Left colon (tissue), 2 donors: ENCODE results near the gene CD226. TPM values are rescaled to one million over a fixed set of nuclear protein-coding genes. Genes with fewer than 3 reads are reported as not detected.
"Not testable (repeated sequence)": the region's sequence is repeated elsewhere in the genome, so short reads cannot be mapped to it uniquely, and the experiment has no call there.

ENCODE experiments used
- ATAC-seq: fragments of 200-7000 bp; cut with Tn5 transposase; one replicate; pipeline ENCODE4 v1.9.1; 2020; ENCODE audit warnings: mild to moderate bottlenecking, moderate library complexity
- DNase-seq, 2 donors: peaks; one replicate each; pipeline ENCODE4 v3.0.0-alpha.2; 2020
- intact Hi-C, 2 donors: fragments of 100-400 bp; cut with DNase I in 1 of 2; cut with micrococcal nuclease in 1 of 2; formaldehyde crosslinking; loops; one replicate each; pipeline versions ENCODE4 v1.11.2 to v1.14.0; 2022; cut with DNase I, micrococcal nuclease
- total RNA-seq, 2 donors: library from RNA; stranded (reverse); fragmentation: NEBNext Ultra II Directional; extraction: Animal tissue kit (Norgen Biotek cat#: 25700); gene quantifications; one replicate each; pipeline ENCODE4 v1.2.1, GENCODE V29; 2021
- donor health status: DM: no; HTN: no; CAD: no.
- donor health status: DM: yes; HTN: yes; CAD: no.

CD226 gene
- total RNA-seq, 2 donors from 2014 or later = 1.0 to 1.3 TPM

DNA sequence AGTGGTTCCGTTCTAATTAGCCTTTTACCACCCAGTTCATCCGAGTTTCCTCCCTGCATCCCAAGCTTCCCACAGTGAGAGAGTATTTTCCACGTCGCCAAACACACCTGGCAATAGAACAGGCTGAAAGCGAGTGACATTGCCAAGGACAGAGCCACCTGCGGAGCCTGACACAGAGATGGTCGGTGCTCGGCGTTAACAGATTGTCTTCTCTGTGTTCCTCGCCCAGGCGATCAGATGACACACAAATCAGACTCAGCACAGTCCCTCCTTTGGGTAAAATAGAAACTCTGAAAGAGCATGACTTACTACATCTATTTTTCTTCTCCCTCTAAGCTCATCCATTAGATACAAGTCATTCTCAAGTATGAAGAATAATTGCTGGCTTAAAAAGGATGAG is 107.7 kb downstream of the CD226 start:
- intact Hi-C loops = no loop called here
- DNase-seq (no peak), ATAC-seq (no peak)

DNA sequence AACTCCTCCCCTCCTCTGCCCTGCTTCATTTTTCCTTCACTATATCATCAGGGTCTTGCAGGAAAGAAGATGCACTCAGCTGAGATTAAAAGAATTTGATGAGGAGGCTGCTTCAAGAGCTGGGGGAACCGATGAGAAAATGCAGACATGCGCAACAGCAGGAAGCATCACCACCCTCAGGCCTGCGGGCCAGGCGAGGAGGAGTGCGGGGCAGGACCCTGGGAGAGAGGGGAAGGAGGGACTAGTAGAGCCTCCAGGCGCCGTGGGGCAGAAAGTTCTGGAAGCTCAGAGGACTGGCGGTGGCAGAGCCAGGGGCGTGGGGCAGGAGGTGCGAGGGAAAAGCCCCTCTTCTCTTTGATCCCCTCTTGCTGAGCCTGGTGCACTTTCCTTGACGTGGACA is 108.2 kb downstream of the CD226 start:
- ATAC-seq (no peak), DNase-seq (no peak)
- intact Hi-C loops = no loop called here

DNA sequence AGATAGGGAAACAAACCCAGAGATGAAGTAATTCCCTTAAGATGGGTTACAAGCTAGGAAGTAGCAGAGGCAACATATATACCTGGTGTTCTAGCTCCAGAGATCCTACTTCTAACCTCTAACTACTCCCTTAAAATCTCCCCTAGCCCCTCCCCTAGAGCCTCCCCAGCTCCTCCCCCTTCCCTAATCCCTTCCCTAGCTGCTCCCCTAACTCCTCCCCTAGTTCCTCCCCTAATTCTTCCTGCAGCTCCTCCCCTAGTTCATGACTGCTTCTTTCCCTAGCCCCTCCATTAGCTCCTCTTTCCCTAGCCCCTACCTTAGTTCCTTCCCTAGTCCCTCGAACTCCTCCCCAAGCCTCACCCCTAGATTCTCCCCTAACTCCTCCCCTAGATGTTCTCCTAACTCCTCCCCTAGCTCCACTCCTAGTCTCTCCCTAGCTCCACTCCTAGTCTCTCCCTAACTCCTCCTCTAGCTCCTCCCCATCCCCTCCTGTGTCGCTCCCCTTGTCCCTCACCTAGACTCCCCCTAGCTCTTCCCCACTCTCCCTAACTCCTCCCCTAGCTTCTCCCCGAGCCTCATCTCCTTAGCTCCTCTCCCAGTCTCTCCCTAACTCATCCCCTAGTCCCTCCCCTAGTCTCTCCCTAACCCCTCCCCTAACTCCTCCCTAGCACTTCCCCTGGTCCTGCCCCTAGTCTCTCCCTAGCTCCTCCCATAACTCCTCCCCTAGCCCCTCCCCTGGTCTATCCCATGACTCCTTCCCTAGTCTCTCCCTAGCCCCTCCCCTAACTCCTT is 108.9 kb downstream of the CD226 start:
- DNase-seq = no peak
- intact Hi-C loops = no loop called here
- peak; percentile 50 for ATAC-seq

DNA sequence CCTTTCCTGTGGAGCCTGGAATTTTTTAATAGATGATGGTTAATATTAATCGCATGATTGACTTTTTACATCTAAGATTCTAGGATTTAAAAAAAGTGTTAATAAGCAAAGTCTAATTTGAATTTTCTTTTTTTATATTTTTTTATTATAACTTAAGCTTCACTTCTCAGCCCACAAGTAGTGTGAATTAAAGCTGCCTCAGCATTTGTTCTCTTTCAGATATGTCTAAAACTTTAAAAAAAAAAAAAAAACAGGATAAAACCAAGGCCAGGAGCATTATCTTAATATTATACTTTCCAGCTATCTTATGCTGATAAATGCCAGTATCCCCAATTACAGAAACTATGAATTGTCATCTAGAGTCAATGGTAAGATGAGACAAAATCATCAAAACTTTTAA is 109.7 kb downstream of the CD226 start:
- DNase-seq = no peak
- intact Hi-C loops = no loop called here
- ATAC-seq = no peak

DNA sequence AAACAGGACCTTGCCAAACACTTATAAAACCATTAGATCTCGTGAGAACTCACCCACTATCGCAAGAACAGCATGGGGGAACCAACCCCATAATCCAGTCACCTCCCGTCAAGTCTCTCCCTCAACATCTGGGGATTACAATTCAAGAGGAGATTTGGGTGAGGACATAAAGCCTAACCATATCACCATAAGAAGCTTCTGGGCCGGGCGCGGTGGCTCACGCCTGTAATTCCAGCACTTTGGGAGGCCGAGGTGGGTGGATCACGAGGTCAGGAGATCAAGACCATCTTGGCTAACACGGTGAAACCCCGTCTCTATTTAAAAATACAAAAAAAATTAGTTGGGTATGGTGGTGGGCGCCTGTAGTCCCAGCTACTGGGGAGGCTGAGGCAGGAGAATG is 112.7 kb downstream of the CD226 start:
- DNase-seq, intact Hi-C loops, ATAC-seq: not testable (repeated sequence)

DNA sequence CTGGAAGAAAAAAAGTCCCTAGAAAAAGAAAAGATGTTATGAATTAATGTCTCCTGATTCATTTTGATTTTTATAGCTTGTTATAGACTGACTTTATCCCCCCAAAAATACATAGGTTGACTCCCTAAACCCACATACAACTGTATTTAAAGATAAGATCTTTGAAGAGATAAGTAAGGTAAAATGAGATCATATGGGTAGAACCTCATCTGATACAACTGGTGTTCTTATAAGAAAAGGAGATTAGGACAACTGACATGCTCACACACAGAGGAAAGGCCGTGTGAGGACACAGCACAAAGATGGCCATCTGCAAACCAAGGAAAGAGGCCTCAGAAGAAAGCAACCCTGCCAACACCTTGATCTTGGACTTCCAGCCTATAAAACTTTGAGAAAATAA is 117.5 kb downstream of the CD226 start:
- no peak for ATAC-seq
- intact Hi-C loops = no loop called here
- DNase-seq = no peak

DNA sequence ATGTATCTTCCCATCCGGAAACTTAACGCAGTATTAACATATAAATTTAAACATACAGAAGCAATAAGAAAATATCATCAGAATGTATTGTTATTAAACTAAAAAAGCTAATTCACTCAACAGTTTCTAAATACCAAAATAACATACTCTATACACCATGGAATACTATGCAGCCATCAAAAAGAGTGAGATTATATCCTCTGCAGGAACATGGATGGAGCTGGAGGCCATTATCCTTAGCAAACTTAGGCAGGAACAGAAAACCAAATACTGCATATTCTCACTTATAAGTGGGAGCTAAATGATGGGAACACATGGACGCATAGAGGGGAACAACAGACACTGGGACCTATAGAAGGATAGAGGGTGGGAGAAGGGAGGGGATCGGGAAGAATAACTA is 127.1 kb downstream of the CD226 start:
- ATAC-seq (no peak), DNase-seq (no peak)
- intact Hi-C loops = no loop called here

DNA sequence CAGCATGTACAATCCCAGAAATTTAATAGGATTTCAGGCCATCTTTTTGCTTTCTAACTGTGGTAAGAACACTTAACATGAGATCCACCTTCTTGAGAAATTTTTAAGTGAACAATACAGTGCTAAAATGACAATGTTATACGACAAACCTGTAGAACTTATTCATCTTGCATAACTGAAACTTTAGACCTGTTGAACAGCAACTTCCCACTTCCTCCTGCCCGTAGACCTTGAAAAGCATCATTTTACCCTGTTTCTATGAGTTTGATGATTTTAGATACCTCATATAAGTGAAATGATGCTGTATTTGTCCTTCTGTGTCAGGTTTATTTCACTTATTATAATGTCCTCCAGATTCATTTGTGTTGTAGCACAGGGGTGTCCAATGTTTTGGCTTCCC is 128.2 kb downstream of the CD226 start:
- intact Hi-C loops = no loop called here
- DNase-seq = no peak
- no peak for ATAC-seq

DNA sequence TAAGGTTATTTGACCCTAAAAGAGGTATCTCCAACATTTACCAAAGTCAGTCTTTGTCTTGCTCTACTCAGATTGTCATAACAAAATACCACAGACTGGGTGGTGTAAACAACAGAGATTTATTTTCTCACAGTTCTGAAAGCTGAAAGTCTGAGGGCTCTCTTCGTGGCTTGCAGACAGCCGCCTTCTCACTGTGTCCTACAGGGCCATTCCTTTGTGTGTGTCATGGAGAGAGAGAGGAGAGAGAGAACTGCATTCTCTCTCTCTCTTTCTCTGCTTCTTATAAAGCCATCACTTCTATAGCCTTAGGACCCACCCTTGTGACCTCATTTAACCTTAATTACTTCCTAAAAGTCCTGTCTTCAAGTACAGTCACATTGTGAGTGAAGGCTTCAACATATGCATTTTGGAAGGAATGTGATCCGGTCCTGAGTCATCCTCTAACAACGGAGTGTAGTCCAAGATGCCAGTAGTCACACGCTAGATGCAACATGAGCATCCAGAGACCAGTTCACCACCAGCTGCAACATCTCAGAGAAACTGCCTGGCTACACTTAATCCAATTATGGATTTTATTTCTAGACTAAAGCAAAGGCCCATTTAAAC is 130.2 kb downstream of the CD226 start:
- no peak for ATAC-seq
- DNase-seq = no peak
- intact Hi-C loops = no loop called here

DNA sequence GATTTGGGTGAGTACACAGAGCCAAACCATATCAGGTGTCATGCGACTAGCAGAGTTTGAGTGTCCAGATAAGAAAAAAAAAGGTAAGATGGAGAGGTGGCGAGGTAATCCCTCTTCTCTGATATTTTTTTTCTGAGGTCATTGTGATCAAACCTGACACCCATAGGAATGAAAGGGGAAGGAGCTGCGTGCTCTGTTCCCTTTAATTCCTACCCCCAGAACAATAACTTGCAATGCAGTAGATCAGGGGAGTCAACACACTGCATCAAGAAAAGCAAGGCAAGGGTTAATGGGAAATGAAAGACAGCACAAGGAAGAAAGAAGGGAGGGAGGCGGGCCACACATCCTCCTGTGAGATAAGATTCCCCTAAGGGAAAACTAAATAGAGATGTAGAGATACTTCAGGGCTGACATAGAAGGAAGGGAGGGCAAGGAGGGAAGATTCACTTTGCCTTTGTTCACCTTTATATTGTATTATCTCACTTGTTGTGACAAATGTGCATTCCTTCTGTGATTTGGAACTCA is 132.8 kb downstream of the CD226 start:
- DNase-seq = no peak
- ATAC-seq = no peak
- intact Hi-C loops = no loop called here

DNA sequence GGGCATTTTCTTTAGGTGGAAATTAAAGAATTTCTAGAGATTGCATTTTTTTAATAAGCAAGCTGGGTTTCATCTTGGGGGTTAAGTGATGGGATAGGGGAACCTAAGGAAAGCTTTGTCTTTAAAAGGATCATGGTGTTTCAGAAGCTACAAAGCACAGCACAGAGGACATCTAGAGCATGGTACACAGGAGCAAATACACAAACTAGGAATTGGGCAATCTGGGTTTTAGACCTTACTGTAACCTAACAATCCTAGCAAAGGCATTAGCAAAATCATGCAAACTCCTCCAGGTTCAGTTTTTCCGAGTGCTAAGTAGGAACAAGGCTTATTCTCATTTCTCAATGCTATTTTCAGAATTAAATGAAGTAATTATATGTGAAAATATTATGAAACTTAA is 134.1 kb downstream of the CD226 start:
- ATAC-seq (no peak), DNase-seq (no peak)
- intact Hi-C loops = no loop called here

DNA sequence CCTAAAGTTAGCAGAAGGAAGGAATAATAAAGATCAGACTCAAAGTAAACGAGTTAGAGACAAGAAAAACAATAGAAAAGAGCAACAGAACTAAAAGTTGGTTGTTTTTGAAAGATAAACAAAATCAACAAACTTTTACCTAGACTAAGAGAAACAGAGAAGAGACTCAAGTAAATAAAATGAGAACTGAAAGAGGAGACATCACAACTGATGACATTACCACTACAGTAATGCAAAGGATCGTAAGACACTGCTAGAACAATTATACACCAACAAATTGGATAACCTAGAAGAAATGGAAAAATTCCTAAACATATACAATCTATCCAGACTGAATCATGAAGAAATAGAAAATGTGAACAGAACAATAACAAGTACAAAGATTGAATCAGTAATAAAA is 139.3 kb downstream of the CD226 start:
- no peak for ATAC-seq
- intact Hi-C loops = no loop called here

DNA sequence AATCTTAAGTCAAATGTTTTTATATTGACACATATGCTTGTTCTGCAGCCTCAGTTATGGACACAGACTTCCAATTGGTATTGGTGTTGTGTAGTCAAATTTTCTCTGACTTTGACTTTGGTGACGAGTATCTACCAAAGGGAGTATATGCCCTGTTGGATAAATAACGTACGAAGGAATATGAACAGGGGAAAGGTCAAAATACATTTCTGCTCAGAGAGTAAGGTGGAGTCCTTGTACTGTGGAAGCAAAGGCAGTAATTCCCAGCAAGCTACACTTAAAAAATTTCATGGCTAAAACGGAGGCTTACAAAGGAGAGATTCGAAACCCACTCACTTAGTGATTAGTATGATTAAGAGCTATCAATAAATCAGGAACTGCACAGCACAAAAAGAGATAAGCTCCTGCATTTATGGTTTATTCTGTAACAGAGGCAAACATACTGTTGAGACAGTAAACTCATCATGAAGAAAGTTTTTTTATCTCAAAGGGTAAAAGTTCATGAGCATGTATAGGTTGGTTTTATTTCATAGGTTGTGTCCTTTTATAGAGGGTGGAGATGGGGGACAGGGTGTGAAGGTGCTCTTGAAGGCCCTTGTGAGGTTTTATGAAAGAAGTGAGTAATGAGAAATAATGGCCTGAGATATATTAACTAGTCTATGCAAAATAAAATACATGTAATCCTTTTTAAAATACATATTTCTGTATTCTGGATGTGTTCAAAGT is 142.7 kb downstream of the CD226 start:
- ATAC-seq (peak; percentile 86), DNase-seq (no peak)
- intact Hi-C loops = no loop called here

More for the DNA sequence above, 139.3 kb downstream of the CD226 start:
- DNase-seq = no peak
